ENCODE results near the gene SNAI1.
"Not testable (repeated sequence)": the region's sequence is repeated elsewhere in the genome, so short reads cannot be mapped to it uniquely, and the experiment has no call there.

SNAI1 gene

GRCh38 chr20:49989234-49990065, 6.7 kb downstream of the SNAI1 start:
- no peak overlapping the region for H3K27ac ChIP-seq (ENCODE audit: poor library complexity, severe bottlenecking)
- peaks cover 8% of the 10 kb centered on the region for H3K4me1 ChIP-seq (ENCODE audit: insufficient read depth, poor library complexity, severe bottlenecking)
- TF ChIP-seq, protein P1, sequence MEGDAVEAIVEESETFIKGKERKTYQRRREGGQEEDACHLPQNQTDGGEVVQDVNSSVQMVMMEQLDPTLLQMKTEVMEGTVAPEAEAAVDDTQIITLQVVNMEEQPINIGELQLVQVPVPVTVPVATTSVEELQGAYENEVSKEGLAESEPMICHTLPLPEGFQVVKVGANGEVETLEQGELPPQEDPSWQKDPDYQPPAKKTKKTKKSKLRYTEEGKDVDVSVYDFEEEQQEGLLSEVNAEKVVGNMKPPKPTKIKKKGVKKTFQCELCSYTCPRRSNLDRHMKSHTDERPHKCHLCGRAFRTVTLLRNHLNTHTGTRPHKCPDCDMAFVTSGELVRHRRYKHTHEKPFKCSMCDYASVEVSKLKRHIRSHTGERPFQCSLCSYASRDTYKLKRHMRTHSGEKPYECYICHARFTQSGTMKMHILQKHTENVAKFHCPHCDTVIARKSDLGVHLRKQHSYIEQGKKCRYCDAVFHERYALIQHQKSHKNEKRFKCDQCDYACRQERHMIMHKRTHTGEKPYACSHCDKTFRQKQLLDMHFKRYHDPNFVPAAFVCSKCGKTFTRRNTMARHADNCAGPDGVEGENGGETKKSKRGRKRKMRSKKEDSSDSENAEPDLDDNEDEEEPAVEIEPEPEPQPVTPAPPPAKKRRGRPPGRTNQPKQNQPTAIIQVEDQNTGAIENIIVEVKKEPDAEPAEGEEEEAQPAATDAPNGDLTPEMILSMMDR (IDR thresholded peaks at IDR 0.05; ENCODE audit: poor library complexity, severe bottlenecking): no peak
- H3K4me3 ChIP-seq (ENCODE audit: severe bottlenecking): no peak overlapping the region
- no peaks in the 10 kb centered on the region for H3K27me3 ChIP-seq (ENCODE audit: insufficient read depth, poor library complexity, severe bottlenecking)
- ATAC-seq (ENCODE audit: low read depth) (no peak), DNase-seq (ENCODE audit: low spot score) (no peak)
- H3K36me3 ChIP-seq (ENCODE audit: low read depth): no peaks in the 10 kb centered on the region
- no peaks in the 10 kb centered on the region for H3K9me3 ChIP-seq (ENCODE audit: severe bottlenecking)

- H3K9me3 ChIP-seq (ENCODE audit: severe bottlenecking): no peaks in the 10 kb centered on the region
- TF ChIP-seq, protein P1 (IDR thresholded peaks at IDR 0.05; ENCODE audit: poor library complexity, severe bottlenecking): no peak
- no peaks in the 10 kb centered on the region for H3K27me3 ChIP-seq (ENCODE audit: insufficient read depth, poor library complexity, severe bottlenecking)
- H3K4me3 ChIP-seq (ENCODE audit: severe bottlenecking): no peak overlapping the region
- ATAC-seq (ENCODE audit: low read depth) (0 out of 3 replicates have a peak, but pooled peaks have one; percentile 11), DNase-seq (ENCODE audit: low spot score) (no peak)
- H3K36me3 ChIP-seq (ENCODE audit: low read depth): no peaks in the 10 kb centered on the region
- H3K27ac ChIP-seq (ENCODE audit: poor library complexity, severe bottlenecking): no peak overlapping the region
- peaks cover 8% of the 10 kb centered on the region for H3K4me1 ChIP-seq (ENCODE audit: insufficient read depth, poor library complexity, severe bottlenecking)
These were observed 7.5 kb downstream of the SNAI1 start for GRCh38 chr20:49990271-49990720.

- Histone ChIP-seq H3K4me1 (ENCODE audit: insufficient read depth, poor library complexity, severe bottlenecking) (peaks cover 8% of the 10 kb centered on the region), H3K27ac (ENCODE audit: poor library complexity, severe bottlenecking) (no peak overlapping the region), H3K4me3 (ENCODE audit: severe bottlenecking) (no peak overlapping the region), H3K9me3 (ENCODE audit: severe bottlenecking) (no peaks in the 10 kb centered on the region), H3K27me3 (ENCODE audit: insufficient read depth, poor library complexity, severe bottlenecking) (no peaks in the 10 kb centered on the region), H3K36me3 (ENCODE audit: low read depth) (no peaks in the 10 kb centered on the region)
- no peak for ATAC-seq (ENCODE audit: low read depth)
- TF ChIP-seq, protein P1 (IDR thresholded peaks at IDR 0.05; ENCODE audit: poor library complexity, severe bottlenecking): no peak
- DNase-seq (ENCODE audit: low spot score): no peak
These were observed 10.5 kb downstream of the SNAI1 start for GRCh38 chr20:49993301-49993751.

GRCh38 chr20:49995586-49995985, 12.8 kb downstream of the SNAI1 start:
- no peak for ATAC-seq (ENCODE audit: low read depth)
- H3K4me3 ChIP-seq (ENCODE audit: severe bottlenecking): no peak overlapping the region
- TF ChIP-seq, protein P1 (IDR thresholded peaks at IDR 0.05; ENCODE audit: poor library complexity, severe bottlenecking): no peak

DNA sequence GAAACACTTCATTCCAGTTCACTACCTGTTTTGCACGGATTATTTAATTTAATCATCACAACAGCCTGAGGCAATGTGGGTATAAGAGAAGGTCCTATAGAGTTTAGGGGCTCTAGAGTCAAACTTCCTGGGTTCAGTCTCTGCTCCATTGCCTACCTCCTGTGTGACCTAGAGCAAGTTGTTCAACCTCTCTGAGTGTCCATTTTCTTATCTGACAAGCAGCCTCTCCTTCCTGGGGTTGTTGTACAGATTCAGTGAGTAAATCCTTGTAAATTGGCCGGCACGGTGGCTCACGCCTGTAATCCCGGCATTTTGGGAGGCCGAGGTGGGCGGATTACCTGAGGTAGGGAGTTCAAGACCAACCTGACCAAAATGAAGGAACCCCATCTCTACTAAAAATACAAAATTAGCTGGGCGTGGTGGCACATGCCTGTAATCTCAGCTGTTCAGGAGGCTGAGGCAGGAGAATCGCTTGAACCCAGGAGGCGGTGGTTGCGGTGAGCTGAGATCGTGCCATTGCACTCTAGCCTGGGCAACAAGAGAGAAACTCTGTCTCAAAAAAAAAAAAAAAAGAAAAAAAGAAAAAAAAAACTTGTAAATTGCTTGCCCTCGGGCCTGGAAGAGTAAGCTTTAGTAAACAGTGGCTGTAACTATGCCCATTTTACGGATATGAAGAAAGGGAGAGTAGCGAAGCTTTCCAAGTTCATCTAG, 15.9 kb downstream of the SNAI1 start:
- not testable (repeated sequence) for H3K9me3 ChIP-seq (ENCODE audit: severe bottlenecking); H3K27ac ChIP-seq (ENCODE audit: poor library complexity, severe bottlenecking); H3K4me1 ChIP-seq (ENCODE audit: insufficient read depth, poor library complexity, severe bottlenecking); H3K4me3 ChIP-seq (ENCODE audit: severe bottlenecking); H3K27me3 ChIP-seq (ENCODE audit: insufficient read depth, poor library complexity, severe bottlenecking); DNase-seq (ENCODE audit: low spot score); ATAC-seq (ENCODE audit: low read depth); H3K36me3 ChIP-seq (ENCODE audit: low read depth)

More at GRCh38 chr20:49995586-49995985, 12.8 kb downstream of the SNAI1 start:
- Histone ChIP-seq H3K9me3 (ENCODE audit: severe bottlenecking) (no peaks in the 10 kb centered on the region), H3K27ac (ENCODE audit: poor library complexity, severe bottlenecking) (no peak overlapping the region), H3K27me3 (ENCODE audit: insufficient read depth, poor library complexity, severe bottlenecking) (no peaks in the 10 kb centered on the region), H3K4me1 (ENCODE audit: insufficient read depth, poor library complexity, severe bottlenecking) (no peaks in the 10 kb centered on the region), H3K36me3 (ENCODE audit: low read depth) (no peaks in the 10 kb centered on the region)
- no peak for DNase-seq (ENCODE audit: low spot score)
